LNCaP clone FGC (cell line): ENCODE results near the gene CD302.
"Not testable (repeated sequence)": the region's sequence is repeated elsewhere in the genome, so short reads cannot be mapped to it uniquely, and the experiment has no call there.

Experiments used
- DNase-seq: peaks from one replicate; pipeline ENCODE4 v3.0.0-alpha.2; 2011; ENCODE audit warnings: low read depth
- H3K4me3 ChIP-seq: 2 replicates; pipeline ENCODE4 v1.5.1; 2011; ENCODE audit warnings: mild to moderate bottlenecking, low read depth, low read length, control low read depth
- CTCF ChIP-seq: IDR thresholded peaks from 2 replicates; pipeline ENCODE4 v1.5.1; 2012; ENCODE audit warnings: mild to moderate bottlenecking; ENCODE audit not compliant: control insufficient read depth, insufficient read depth; ENCODE audit errors: extremely low read depth

CD302 gene

DNA sequence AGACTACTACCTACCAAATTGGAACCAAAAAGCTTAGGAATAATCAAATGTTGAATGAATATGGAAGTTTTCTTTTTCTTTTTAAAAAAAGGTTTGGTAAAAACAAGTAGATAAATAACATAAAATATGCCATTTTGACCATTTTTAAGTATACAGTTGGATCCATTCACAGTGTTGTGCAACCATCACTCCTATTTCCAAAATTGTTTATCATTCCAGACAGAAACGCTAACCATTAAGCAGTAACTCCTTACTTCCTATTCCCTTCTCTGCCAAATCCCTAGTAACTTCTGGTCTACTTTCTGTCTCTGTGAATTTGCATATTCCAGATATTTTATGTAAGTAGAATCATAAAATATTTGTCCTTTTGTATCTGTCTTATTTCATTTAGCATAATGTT lies 39.8 kb downstream of the CD302 start:
- DNase-seq, result no peak
- no peak for TF ChIP-seq CTCF
- H3K4me3 ChIP-seq, result no peak overlapping the region

DNA sequence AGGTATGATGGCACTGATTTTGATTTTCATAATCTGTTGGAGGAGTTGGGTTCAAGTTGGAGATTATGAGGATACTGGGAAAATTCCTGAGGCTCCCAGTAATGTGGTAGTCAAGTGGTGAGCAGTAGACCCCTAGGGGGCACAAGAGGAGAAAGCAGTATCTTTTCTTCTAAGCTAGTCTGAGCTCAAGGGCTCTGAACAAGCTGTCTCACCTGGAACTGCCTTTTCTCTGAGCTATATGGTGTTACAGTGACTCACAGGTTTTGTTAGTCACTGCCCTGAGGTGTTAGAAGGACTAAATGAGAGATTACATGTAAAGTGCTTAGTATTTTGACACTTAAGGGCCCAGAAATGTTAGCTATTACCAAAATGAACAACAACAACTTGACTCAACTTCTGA lies 42.2 kb downstream of the CD302 start:
- no peak for DNase-seq
- no peak for TF ChIP-seq CTCF
- no peak overlapping the region for H3K4me3 ChIP-seq

DNA sequence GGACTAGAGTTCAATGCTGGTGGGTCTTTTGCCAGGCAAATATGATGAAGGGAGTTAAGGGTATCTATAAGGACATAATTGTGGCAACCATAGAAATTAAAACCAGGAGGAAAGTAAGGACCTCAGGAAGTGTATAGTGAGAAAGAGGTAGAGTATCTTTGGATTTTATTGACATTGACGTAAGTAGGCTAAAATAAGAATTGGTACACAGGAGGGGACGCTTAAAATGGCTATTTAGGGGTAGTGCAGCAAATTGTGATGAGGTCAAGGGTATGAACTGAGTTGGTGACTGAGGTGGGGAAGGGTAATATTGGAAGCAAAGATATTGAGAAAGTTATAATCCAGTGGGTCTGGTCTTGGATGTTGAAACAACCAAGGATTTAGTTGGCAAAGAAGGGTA lies 43.0 kb downstream of the CD302 start:
- no peak for DNase-seq
- no peak for TF ChIP-seq CTCF
- H3K4me3 ChIP-seq, result no peak overlapping the region

GRCh38 chr2:159753797-159754196 lies 44.2 kb downstream of the CD302 start:
- no peak for DNase-seq
- no peak overlapping the region for H3K4me3 ChIP-seq
- TF ChIP-seq CTCF, result no peak

DNA sequence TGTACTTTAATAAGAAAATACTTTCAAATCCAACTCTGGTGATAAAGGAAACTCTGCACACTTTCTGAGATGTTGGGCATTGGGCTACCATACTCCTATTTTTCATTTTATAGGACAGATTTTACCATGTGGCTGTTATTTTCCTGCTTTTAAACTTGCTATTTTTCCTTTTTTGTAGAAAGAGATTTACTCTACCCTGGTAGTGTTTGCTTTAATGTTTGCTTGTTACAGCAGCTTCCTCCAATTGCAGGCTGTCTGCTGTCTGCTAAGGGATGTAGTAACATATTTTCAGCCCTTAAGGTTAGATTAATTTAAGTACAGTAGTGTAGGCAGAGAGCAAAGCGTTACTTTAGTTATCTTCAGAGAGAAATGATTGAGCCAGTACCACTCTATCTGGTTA lies 47.1 kb downstream of the CD302 start:
- no peak overlapping the region for H3K4me3 ChIP-seq
- no peak for TF ChIP-seq CTCF
- DNase-seq, result no peak

- no peak for TF ChIP-seq CTCF
- DNase-seq, result no peak
- no peak overlapping the region for H3K4me3 ChIP-seq
Observed at GRCh38 chr2:159748089-159748488, 49.9 kb downstream of the CD302 start.

GRCh38 chr2:159745237-159745636 lies 52.8 kb downstream of the CD302 start:
- DNase-seq, H3K4me3 ChIP-seq: not testable (repeated sequence)

- DNase-seq, result no peak
- no peak overlapping the region for H3K4me3 ChIP-seq
- no peak for TF ChIP-seq CTCF
Observed at GRCh38 chr2:159744363-159744762, 53.6 kb downstream of the CD302 start.
